Adrenal gland (tissue), 5 donors: ENCODE data around the gene CCIN.

Experiments
- CTCF ChIP-seq, 6 experiments: fragments of 450-650 bp in 4 of 6; fragments of 200-600 bp in 2 of 6; sonication (generic) in 1 of 6; IDR thresholded peaks; 1 replicate in 5 of 6; 2 replicates in 1 of 6; pipeline versions ENCODE4 v1.5.1 to v1.8.0; 2016 to 2021; ENCODE audit warnings: antibody characterized with exemption in 6 of 6, mild to moderate bottlenecking in 2 of 6, moderate library complexity in 1 of 6
- POLR2A ChIP-seq, 2 donors: fragments of 450-650 bp; IDR thresholded peaks; one replicate each; pipeline ENCODE4 v1.6.1; 2017; ENCODE audit warnings: antibody characterized with exemption in 2 of 2, mild to moderate bottlenecking in 2 of 2, moderate library complexity in 1 of 2
- donor health status: DM: no; HTN: no; CAD: no.

DNA sequence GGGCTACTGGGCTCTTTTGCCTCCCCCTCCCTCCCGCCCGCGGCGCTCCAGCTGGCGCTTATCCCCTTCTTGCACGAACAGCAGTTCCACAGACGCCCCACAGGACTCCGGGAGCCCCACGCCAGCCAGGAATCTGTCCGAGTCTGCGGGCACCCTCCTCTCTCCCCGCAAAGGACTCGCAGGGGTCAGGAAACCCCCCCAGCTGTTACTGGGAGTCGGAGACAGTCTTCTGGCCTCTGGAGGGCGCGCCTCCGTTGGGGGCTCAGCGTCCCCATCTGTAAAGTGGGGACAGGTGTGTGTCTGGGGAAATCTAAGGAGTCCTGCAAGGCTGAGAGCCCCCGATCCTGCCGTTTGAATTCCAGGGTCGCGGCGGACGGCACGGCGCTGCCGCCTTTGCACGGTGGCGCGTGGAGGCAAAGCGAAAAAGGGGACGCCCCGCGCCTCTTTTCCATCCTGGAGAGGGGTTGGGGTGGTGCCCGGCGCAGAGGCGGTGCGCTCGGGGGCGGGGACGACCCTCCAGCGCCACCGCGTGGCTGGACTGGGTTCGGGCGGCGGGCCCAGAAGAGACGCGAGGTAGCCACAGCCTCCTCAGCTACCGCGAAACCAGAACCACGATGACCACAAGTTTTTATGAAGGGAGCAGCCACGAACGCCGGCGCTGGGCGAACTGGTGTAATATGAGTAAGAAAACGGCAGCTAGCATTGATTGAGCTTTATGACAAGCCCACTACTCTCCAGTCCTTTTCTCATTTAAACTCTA lies 2.8 kb upstream of the CCIN start:
- TF ChIP-seq CTCF (IDR thresholded peaks at IDR 0.05) (peak; percentile 88 to 97 (median 92)), POLR2A (IDR thresholded peaks at IDR 0.05) (no peak)
